Activated CD8-positive, alpha-beta memory T cell treated with anti-CD3 and anti-CD28 coated beads for 24 hours (primary cell): Measurements from ENCODE around the gene PRKCE.

Experiments used
- DNase-seq: peaks from one replicate; pipeline ENCODE4 v3.0.0-alpha.2; 2020

Gene PRKCE

GRCh38 chr2:45634223-45634622 is 17.3 kb upstream of the PRKCE start:
- DNase-seq, result no peak

GRCh38 chr2:45636008-45636407 is 15.5 kb upstream of the PRKCE start:
- DNase-seq, result no peak

DNA sequence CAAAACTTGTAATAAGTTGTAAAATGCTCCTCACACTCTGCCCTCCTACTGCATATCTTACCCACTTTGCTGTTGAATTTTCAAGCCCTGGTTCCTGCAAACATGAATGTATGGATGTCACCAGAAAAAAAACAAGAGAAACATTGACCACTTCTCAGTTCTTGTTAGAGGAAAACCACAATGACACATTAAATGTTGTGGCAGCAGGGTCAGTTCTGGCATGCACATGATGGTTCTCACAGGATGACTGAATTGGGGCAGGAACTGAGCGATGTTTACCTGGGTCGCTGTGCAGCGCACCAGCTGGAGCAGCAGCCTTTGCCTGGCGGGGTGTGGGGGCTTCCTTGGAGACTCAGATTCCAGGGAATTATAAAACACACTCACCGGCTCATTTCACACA is 14.0 kb upstream of the PRKCE start:
- DNase-seq, result no peak

GRCh38 chr2:45640576-45640975 is 10.9 kb upstream of the PRKCE start:
- DNase-seq, result no peak

DNA sequence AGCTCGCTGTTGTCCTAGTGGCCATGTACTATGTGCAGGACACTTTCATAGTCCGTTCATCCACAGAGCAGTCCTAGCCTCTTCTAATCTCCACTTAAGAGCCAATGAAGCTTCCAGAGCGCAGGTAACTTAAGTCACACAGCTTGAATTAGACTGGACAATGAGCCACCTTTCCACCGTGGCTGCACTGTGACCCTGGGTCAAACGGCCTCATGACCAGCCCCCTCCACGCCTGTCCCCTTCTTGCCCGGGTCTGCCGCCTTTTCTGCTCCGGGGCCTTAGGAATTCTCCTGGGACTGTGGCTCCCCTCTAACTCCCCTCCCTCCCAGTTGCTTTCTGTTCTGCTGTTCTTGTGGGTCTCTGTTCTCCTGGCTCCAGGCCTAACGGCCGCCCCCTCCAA is 8.4 kb upstream of the PRKCE start:
- no peak for DNase-seq

DNA sequence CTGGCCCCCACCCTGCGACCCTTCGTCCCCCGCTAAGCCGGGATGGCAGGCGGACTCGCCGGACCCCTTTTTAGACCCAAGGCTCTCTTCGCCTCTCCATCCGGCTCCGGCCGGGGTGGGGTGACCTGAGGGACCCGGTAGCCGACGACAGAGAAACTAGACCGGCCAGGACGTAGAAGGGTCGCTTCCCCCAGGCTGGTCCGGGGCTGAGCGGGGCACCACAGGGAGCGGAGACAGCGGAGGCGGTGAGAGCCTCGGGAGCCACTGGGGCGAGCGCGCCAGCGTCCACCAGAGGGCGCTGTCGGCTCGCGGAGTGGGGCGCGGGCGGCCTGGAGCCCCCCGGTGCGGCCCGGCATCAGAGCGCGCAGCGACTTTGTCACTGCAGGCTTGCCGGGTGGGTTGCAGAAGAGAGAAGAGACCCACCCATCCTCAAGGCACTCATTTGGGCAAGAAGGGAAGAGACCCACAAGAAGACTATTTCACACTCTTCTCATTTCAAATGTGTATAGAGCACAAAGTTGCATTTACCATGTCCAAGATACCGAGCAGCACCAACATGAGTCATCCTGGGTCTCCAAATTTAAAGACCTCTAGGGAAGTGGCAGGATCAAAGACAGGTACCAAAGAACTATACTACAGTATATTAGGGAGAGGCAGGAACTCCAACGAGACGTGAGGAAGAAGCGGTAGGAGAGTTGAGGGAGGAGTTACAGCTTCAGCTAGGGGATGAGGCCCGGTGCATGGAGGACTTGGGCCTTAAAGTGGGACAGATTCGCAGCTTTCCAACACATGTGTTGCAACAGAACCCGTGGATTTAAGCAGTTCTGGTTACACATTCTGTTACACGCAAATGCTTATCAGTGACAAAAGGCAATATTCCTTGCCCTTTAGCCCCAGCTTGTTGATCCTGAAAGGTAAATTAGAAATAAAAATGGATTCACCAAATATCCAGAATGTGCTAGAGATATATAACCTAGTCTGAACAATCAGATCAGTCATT is 7.6 kb upstream of the PRKCE start:
- DNase-seq, result peak; percentile 92

DNA sequence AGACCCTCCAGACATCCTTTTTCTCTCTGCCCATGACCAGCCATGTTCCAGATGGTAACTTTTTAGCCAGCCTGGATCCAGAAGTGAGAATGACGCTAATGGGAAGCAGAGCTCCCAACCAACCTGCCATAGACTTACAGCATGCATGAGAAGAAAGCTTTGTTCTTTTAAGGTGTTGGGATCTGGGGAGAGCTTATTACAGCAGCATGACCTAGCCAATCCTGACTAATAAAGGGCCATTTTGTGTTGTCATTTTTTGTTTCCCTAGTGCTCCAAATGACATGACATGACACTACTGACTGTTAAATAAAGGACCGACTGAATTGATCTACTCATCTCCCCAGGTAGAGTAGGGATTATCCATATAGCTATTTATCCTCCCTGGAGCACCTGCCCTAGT is 5.2 kb upstream of the PRKCE start:
- no peak for DNase-seq

DNA sequence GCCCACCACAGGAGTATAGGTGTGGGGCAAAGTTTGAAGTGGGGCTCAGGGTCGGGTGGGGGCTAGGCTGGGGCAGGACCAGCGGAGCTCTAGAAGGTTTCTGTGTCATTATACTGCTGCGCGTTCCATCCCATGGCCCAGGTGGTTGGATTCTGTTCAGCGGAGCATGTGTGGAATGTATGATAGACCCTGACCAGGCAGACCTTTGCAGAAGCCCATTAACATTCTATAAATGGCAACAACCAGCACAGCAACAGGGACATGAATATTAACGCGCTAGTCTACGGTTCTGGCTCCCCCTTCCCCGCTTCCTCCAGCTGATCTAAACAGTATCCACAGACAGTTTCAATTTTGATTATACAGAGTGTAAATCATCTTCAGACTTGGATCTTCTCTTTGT is 4.1 kb upstream of the PRKCE start:
- no peak for DNase-seq

GRCh38 chr2:45647986-45648520 is 3.4 kb upstream of the PRKCE start:
- no peak for DNase-seq

DNA sequence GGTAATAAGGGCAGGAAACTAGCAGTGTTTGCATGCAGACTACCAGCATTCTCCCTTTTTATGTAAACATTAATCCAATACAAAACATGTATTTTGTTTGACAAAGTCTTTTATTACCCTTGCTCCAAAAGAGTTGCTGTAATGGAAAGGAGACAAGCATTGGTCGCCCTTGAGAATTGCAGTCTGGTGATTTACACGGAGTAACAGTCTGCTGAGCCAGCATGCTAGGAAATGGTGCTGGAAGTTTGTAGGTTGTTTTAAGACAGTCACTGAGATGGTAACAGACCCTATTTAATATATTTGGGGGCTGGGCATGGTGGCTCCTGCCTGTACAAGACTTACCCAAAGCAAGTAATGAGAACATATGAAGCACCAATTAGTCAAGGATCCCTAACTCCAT is 2.8 kb upstream of the PRKCE start:
- no peak for DNase-seq

GRCh38 chr2:45649462-45649857 is 2.0 kb upstream of the PRKCE start:
- DNase-seq, result no peak

DNA sequence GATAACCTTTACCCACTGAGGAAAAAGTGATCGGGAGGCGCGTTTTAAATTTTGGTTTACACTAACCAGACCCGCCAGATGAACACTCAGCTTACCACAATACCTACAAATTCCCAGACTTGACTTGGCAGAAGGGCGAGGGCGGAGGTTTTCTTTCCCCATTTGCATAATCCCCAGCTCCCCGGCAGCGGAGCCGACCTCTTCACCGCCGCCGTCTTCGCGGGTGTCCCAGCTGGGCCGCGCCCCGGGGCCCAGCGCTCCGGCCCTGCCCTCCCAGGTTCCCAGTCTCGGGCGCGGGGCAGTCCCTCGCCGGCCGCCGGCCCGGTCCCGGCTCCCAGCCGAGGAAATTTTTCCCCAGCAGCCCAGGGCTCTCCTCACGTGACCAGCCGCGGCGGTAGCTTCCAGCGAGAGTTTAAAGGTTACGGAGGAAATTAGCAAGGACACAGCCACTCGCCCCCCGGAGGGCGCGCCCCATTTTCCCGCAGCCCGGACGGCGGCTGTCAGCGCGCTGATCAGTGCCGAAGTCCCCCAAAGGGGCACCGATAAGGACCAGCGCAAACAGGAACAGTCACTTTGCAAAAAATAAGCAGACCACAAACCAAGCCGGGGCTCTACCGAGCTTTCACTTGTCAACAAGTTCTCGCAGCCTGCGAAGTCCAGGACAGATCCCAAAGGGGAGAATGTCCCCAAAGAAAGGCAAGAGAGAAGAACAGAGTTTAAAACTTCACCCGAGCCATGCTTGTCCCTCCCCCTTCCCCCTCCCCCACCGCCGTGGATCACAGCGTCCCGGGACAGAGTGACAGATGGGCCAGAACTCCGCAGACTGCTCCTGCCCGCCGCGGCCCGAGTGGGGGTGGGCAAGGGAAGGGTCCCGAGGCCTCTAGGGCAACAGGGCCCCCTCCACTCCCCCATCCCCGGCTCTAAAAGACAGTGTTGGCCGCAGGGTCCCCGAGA is 1.3 kb upstream of the PRKCE start:
- DNase-seq, result peak; percentile 84

GRCh38 chr2:45650851-45651414 is 542 bp upstream of the PRKCE start:
- peak; percentile 95 for DNase-seq

GRCh38 chr2:45652090-45653031 is 886 bp downstream of the PRKCE start:
- DNase-seq, result peak; percentile 74

- no peak for DNase-seq
Observed at GRCh38 chr2:45653122-45653913, 1.8 kb downstream of the PRKCE start.

GRCh38 chr2:45654250-45654649 is 2.8 kb downstream of the PRKCE start:
- no peak for DNase-seq

DNA sequence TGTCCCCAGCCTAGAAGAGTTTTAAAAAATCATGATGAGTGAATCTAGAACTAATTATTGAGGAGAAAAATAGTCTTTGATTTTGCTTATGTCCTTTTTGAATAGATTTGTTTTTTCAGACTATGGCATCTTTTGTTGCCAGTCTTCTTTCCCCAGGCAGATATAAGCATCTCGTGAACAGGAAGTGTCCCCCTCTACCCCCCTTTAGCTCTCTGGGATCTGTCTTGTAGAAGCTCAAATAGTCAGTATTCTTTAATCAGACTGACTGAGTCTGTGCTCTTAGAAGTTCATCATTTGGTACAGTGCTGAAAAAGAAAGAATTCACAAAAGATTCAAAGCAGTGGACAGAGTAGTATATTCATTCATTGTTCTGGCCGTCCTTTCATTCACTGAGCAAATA is 10.4 kb downstream of the PRKCE start:
- no peak for DNase-seq

GRCh38 chr2:45664635-45665261 is 13.3 kb downstream of the PRKCE start:
- no peak for DNase-seq

DNA sequence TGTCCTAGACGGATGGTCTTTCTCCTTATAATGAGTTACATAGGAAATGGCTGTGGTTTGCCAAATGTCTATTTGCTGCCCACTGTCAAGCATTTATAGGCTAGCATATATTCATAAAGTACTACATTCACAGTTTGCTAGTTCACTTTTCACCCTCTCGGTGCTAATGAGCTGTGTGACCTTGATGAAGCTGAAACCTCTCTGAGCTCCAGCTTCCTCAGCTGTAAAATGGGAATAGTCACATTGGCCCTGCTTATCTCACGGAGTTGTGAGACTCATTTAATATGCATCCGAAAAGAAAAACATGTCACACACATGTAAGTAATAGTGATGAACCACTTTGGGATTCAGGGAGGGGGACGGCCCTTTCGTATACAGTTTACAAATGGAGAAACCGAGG is 17.0 kb downstream of the PRKCE start:
- no peak for DNase-seq

DNA sequence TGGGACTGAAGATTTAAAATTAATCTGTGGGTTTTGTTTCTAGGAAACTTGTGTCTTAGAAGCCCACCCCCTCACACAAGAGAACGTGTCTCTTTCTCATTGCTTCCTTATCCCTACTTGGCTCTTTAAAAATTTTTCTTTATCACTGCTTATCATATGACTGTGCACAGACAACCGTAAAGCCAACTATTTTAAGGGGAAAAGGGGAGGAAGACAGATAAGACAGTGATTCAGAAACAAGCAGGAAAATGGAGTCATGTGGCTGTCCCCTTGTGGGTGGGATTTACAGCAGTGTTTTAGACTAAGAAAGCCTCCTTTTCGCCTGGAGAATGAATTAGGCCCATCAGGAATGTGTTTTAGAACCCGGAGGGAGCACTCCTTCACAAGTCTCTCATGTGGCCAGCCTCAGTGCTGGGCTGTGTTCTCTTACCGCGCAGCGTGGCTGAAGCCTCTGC is 17.6 kb downstream of the PRKCE start:
- DNase-seq, result no peak
